ENCODE measurements around the gene ADAMTSL5.

Gene ADAMTSL5

DNA sequence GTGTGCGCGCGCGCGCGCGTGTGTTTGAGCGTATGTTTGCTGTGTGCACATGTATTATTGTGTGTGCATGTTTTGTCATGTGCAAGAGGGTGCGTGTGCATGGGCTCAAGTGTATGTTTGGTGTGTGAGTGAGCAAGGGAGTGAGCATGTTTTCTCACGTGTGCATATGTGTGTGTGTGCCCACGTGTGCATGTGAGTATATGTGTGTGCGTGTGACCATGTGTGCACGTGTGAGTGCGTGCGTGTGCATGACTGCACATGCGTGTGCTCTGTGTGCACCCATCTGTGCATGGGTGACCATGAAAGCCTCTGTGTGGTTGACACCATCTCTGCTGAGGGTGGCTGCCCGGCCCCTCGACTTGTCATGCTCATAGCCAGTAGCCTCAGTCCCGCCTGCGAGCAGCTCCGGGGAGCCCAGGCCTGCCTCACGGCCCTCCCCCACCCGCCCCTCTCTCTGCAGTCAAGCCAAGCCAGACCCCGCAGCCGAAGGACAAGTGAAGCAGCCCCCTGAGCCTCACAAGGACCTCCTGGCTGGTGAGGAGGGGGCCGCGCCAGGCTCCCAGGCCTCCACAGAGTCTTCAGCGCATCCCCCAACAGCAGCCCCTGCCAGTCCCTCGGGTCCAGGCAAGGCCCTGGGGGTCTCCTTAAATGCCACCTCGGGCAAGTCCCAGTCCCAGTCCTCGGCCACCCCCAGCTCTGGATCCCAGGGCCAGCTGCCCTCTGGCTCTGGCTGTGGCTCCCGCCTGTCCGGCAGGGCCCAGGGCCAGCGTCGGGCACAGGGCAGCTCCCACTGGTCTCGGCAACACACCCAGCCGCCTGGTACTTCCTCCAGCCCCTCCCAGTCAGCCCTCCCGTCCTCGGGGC, 15.9 kb downstream of the ADAMTSL5 start:
- no peak for DNase-seq (ENCODE audit: low spot score)

DNA sequence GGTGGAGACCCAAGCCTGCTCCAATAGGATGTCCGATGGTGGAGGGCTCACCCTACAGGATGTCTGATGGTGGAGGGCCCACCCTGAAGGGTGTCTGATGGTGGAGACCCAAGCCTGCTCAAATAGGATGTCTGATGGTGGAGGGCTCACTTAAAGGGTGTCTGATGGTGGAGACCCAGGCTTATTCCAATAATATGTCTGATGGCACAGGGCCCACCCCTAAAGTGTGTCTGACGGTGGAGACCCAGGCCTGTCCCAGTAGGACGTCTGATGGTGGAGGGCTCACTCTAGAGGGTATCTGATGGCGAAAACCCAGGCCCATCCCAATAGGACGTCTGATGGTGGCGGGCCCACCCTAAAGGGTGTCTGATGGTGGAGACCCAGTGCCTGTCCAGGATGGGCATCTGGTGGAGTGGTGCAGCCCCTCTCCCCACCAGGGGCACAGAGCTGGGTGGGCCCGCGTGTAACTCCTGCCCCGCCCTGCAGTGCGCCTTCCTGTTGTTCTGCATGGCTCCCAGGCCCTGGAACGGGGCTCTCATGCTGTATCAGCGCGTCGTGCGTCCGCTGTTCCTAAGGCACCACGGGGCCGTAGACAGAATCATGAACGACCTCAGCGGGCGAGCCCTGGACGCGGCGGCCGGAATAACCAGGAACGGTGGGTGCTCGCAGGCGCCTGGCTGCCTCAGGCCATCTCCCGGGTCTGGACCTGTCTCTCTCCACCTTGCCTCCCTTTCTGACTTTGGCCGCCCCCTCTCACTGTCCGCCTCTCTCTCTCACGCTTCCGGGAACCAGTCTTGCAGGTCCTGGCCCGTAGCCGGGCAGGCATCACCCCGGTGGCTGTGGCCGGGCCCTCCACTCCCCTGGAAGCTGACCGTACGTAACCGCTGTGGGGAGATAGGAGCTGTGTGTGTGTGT, 16.8 kb downstream of the ADAMTSL5 start:
- DNase-seq (ENCODE audit: low spot score) = no peak

DNA sequence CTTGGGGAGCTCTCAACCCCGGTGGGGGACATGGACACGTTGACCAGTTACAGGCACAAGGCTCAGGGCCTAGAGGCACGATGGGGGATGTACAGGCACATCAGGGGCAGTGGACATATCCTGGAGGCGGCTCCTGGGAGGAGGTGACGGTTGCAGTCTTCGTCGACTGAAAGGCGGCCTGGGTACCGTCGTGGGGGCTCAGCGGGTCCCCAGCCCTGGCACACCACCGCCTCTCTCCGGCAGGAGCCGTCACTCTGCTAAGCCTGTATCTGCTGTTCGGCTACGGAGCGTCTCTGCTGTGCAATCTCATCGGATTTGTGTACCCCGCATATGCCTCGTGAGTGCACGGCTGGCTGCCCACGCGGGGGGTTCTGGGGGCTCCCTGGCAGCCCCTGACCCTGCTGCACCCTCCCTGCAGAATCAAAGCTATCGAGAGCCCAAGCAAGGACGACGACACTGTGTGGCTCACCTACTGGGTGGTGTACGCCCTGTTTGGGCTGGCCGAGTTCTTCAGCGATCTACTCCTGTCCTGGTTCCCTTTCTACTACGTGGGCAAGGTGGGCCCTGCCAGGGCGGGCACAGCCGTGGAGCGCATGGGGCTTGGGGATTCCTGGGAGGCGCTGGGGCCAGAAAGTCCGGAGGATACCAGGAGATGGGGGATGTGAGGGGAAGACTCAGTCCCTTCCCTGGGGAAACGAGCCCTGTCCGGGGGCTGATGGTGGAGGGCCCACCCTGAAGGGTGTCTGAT, 17.6 kb downstream of the ADAMTSL5 start:
- no peak for DNase-seq (ENCODE audit: low spot score)

DNA sequence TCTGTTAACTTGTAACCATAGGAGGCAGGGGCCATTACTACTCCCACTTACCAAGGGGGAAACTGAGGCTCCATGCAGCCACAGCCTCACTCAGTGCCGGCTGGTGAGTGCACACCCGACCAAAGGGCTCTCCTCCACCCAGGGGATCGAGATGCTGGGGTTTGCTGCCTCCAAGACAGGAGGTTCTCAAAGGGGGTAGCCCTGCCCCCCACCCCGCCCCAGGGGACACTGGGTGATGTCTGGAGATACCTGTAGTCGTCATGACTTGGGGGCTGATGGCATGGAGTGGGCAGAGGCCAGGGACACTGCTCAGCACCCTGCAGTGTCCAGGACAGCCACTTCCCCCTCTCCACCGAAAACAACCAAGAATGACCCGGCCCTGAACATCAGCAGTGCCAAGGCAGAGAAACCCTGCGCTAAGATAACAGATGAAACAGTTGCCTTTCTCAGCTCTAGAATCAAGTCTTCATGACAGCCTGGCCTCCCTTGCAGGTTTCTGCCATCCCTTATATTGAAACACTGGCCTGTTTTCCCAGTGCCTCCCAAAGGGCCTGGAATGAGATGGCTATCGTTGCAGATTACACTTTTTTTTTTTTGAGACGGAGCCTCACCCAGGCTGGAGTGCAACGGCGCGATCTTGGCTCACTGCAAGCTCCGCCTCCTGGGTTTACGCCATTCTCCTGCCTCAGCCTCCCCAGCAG, 18.6 kb downstream of the ADAMTSL5 start:
- no peak for DNase-seq (ENCODE audit: low spot score)

DNA sequence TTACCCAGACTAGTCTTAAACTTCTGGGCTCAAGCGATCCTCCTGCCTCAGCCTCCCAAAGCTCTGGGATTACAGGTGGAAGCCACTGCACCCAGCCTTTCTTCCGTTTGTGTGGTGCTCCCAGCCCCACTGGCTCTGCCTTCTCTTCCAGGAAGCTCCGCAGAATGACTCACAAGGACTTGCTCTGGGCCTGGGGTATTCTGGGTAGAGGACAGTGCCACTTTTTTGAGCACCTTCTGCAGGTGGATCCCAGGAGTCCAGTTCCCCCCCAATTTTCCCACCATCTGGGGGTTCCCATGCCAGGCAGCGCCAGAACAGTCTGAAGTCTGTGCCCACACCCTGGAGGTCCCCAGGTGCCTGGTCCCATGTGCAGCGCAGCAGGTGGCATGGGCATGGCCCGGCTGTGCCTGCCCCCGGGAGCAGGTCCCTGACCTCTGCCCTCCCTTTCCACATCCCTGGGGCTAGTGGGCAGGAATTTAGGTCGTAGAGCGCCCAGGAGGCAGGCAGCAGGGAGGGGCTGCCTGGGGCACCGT, 20.3 kb downstream of the ADAMTSL5 start:
- no peak for DNase-seq (ENCODE audit: low spot score)

DNA sequence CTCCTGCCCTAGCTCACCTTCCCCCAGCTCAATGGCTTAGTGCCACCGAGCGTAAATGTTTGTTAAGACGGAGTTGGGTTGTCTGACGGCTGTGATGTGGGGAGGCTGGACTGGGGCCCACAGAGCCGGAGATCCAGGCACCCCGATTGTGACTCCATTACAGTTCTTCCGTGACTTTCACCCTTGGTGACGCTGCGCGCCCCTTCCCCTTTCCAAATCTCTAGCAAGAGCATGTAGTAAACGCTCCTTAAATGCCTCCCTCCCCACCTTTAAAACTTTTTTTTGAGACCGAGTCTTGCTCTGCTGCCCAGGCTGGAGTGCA, 21.0 kb downstream of the ADAMTSL5 start:
- no peak for DNase-seq (ENCODE audit: low spot score)

DNA sequence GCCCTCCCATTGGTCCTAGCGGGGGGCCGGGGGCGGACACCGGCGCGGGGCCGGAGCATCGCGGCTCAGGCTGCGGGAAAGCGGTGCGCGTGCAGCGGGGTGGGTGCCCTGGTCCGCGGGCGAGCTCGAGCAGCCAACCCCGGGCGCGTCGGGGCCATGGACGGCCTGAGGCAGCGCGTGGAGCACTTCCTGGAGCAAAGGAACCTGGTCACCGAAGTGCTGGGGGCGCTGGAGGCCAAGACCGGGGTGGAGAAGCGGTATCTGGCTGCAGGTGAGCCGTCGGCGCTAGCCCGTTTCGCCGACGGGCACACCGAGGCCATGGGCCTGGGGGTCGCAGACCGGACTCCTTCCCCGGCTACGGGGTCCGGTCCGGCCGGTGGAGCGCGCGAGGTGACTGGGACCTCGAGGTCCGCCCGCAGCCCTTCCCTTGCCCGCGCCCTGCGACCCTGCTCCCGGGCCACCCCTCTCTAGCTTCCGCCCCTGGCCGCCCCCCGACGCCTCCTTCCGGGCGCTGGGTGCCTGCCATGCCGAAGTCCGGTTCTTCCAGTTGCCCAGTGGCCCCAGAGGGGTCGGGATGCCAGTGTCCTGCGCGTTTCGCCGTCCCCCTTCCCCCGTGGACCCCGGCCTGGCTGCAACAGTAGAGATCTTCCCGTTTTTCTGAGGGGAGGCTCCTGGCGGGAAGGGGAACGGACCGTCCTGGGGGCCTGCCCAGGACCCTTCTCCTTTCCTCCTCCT, 21.5 kb downstream of the ADAMTSL5 start, which contains the start of gene REEP6:
TSS of gene REEP6 (plus strand) at position 68 of the 735 bp plus-strand sequence. CDS start at position 157, 89 bp downstream.
- no peak for DNase-seq (ENCODE audit: low spot score)

DNA sequence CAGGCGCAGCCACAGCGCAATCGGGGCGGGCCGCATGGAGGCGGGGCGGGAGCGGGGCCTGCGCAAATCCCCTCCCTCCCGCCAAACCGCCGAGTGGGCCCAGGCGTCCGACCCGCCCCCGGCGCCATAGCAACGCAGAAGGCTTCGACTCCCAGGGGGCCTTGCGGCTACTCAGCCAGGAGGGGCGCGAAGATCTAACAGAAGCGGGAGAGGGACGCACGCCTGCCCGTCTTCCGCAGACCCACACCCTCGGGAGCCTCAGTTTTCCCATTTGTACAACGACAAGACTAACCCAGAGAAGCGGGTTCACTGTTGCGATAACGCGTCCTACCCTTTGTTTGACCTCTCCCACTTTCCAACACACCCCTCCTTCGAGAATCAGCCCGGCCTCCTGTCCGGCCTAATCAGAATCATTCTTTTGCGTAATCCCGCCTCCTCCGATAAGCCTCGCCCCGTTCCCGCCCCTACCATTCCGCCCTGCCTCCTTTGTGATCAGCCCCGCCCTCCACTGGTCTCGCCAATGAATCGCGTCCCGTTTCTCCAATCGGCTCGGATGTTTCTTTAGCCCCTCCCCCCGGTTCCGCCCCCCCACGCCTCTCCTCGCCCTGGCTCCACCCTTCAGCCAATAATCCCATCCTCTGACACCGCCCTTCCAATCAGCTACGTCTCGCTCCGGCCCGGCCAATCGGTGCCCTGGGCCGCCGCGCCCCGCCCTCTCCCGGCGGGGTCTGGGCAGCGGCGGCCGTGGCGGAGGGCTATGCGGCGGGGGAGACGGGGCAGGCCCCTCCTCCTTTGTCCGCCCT, 22.3 kb downstream of the ADAMTSL5 start, which contains the start of gene PCSK4:
TSS of gene PCSK4 (minus strand) at position 40 of the 803 bp plus-strand sequence. CDS start at position 36, 4 bp downstream.
- DNase-seq (ENCODE audit: low spot score) = peak; percentile 97

DNA sequence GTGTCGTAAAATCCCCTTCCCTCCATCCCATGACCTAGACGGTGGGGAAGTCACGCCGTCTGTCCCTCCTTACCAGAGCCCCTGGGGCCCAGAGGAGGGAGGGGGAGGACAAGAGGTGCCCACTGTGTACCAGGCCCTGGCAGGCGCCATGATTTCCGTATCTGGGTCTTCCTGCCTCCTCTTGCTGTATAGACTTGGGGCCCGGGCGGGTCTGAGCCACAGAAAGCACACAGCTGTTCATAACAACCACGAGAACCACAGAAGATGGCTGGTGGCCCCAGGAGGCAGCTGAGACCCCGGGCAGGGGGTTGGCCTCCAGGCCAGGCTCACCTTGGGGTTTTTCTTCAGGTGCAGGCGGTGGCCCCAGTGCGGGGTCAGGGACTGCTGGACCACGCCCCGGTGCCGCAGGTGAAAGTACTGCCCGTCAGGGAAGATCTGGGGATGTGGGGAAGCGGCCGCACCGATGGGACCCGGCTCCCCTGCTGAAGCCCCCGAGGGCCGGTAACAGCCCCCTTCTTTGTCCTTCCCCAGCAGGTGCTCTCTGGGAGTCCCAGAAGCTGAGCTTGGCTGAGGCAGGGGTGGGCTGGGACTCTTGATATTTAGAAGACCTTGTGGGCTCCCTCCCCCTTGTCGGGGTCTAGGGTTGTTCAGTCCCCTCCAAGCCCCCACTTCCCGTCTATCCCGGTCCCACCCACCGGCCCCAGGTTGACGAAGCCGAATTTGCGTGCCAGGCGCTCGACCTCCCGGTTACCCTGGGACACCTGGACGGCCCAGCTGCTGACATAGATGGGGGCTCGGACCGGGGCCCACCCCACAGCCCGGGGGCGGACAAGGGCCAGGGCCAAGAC, 23.1 kb downstream of the ADAMTSL5 start:
- no peak for DNase-seq (ENCODE audit: low spot score)

DNA sequence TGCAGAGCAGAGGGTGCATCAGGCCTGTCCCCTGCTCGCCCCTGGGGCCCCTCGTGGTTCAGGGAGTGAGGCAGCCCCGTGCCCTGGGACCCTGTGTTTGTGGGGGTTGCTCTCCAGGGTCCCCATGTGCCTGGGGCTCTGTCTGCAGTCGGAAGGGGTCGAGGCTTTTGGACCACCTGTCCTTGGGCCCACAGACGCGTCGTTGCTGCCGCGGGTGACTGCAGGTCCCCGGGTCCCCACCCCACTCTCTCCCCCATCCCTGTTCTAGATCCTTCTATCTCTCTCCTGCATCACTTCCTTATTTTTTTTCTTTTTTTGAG, 24.6 kb downstream of the ADAMTSL5 start:
- DNase-seq (ENCODE audit: low spot score) = no peak

DNA sequence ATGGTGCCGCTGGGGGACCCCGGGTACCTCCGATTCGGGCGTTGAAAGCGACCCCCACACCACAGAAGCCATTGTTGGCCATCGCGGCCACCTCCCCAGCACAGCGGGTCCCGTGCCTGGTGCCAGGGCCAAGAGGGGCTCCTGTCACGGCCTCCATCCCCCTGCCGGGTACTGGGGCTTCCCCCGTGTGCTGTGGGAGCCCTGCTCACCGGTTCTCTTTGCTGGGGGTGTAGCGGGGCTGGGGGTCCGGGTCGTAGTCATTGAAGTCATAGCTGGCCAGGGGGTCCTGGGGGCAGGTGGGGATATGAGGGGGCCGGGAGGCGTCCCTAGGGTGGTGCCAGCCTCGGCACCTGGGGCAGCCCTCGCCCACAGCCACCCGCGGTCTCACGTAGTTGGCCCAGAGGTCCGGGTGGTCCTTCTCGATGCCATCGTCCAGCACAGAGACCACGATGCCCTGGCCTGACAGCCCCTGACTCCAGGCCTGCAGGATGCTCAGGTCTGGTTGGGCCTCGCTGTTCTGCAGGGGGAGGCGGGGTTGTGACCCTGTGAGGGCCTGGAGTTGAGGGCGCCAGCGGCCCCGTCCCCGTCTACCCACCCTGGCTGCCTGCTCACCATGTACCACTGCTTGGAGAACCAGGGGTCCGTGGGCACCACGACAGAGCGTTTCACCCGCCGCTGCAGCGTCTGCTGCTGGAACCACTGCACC, 25.1 kb downstream of the ADAMTSL5 start:
- no peak for DNase-seq (ENCODE audit: low spot score)

DNA sequence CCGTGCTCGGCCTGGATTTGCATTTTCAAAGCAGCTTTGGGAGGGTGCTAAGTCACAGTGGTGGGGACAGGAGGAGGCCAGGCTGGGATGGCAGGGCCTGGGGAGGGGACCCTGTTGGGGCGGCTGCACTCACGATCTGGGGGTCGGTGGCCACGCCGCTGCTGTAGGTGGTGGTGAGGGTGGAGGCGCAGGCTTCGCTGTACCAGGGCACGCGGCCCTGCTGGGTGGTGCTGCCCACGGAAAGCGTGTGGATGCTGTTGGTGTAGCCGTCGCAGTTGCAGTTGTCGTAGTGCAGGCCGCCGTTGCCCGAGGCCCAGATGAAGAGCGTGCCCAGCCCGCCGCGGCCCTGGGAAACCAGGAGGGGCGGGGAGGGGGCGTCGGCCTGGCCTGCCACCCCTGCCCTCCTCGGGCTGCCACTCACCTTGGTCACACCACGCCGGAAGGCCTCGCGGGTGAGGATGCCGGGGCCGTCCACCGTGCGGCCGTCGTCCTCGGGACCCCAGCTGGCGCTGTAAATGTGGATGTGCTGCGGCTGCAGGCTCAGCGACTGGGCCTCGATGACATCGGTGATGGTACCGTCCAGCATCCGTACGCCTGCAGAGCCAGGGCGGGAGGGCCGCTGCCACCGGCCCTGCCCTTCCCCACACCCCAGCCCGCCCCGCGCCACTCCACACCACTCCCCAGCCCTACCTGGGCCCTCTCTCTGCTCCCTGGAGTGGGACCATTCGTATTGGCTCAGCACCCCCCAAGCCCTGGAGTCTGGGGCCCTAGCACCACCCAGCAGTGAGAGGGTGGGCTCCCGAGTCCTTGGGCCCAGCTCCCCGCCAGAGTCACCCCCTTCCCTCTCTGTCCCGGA, 25.9 kb downstream of the ADAMTSL5 start:
- DNase-seq (ENCODE audit: low spot score) = no peak

DNA sequence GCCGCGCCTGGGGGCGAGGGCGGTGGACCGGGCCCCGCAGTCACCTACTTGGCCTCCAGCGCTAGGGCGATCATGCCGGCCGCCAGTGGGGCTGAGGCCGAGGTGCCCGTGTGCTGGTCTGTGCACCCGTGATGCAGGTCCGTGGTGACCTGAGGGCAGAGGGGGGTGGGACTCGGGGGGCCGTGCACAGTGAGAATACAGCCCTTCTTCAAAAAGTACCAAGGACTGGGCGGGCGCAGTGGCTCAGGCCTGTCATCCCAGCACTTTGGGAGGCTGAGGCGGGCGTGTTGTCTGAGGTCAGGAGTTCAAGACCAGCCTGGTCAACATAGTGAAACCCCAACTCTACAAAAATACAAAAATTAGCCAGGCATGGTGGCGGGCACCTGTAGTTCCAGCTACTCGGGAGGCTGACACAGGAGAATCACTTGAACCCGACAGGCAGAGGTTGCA, 28.8 kb downstream of the ADAMTSL5 start:
- DNase-seq (ENCODE audit: low spot score) = no peak

DNA sequence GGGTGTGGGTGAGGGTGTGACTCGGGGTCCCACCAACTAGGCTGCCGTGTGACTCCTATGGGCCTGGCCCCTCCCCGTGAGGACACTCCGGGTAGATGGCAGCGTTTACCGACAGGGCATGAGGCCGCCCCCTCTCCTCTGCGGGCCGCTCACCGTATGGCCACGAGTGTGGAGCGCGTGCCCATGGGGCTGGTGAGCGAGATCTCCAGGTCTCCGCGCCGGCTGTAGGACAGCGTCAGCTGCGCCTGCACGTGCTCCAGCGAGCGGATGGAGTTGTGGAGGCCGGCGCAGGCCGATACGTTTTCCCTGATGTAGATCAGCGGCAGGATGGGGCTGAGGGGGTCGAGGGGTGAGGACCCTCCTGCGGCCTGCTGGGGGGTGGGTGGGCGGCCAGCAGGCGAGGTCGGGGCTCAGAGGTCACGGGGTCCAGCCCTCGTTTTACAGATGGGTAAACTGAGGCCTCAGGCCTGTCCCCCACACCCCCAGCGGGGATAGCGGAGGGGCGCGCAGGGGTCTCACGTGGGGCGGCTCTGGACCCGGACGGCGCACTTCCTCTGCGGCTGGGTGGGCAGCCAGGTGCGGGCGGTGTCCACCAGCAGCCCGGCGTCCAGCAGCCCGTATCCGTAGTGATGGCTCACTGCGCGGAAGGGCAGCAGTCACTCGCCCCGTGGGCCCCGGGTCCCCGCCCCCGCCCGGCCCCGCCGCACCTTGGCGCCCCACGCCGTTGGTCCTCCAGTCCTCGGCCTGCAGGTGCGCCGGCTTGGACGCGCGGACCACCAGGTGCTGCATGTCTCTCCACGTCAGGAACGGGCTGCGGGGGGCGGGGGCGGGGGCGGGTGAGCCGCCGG, 29.5 kb downstream of the ADAMTSL5 start:
- DNase-seq (ENCODE audit: low spot score) = no peak

DNA sequence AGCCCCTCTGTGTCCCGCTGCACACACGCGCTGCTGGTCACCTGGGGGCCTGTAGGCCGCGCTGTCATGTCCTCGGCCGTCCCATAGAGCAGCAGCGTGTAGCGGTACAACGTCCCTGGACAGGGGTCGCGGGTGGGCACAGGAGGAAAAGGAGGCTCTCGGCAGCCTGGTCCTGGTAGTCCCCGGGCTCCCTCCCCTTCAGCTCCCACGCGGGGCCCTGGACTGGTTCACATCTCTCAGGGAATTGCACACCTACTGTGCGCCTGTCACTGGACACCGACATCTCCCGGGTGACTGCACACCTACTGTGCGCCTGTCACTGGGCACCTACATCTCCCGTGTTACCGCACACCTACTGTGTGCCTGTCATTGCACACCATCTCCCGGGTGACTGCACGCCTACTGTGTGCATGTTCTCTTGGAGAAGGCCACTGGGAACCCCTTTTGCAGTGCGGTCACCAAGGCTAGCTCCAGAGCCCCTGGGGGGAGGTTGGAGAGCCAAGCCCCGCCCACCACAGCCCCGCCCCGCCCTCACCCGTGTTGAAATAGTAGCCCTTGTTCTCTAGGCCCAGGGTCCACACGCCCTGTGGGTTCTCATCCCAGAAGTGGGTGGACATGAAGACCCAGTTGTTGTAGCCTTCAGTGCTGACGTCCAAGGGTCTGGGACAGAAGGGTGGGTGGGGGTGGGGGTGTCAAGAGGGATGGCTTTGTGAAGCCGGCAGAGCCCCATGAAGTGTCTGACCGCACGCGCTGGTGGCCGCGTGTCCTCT, 30.3 kb downstream of the ADAMTSL5 start:
- DNase-seq (ENCODE audit: low spot score) = no peak

Data from RKO (cell line).